ENCODE data around the gene LRCH3.
"Not testable (repeated sequence)": the region's sequence is repeated elsewhere in the genome, so short reads cannot be mapped to it uniquely, and the experiment has no call there.

LRCH3 gene

GRCh38 chr3:197906023-197906849 lies 115.2 kb downstream of the LRCH3 start:
- DNase-seq (ENCODE audit: low read depth, low spot score): peak; percentile 80
- ChIA-PET CTCF (interaction anchor here (0.6 to 5.3 kb wide), 24 partner anchors 7 to 174 kb away, joined by 3 to 143 read pairs (median 5); partner anchors contain the start of gene RPL35A), POLR2A (no interaction called here)
- no peak overlapping the region for H3K4me3 ChIP-seq (ENCODE audit: low read depth, low read length)
- peak; percentile 96 for TF ChIP-seq CTCF (IDR thresholded peaks at IDR 0.05; ENCODE audit: insufficient read depth, low read length, missing control alignments)

GRCh38 chr3:197906850-197907187 lies 115.8 kb downstream of the LRCH3 start:
- no peak overlapping the region for H3K4me3 ChIP-seq (ENCODE audit: low read depth, low read length)
- TF ChIP-seq CTCF (IDR thresholded peaks at IDR 0.05; ENCODE audit: insufficient read depth, low read length, missing control alignments): no peak
- no peak for DNase-seq (ENCODE audit: low read depth, low spot score)
- ChIA-PET CTCF (interaction anchor here (0.9 to 5.3 kb wide), 7 partner anchors 8 to 44 kb away, joined by 3 to 143 read pairs (median 5); partner anchors contain the start of gene RPL35A), POLR2A (no interaction called here)

DNA sequence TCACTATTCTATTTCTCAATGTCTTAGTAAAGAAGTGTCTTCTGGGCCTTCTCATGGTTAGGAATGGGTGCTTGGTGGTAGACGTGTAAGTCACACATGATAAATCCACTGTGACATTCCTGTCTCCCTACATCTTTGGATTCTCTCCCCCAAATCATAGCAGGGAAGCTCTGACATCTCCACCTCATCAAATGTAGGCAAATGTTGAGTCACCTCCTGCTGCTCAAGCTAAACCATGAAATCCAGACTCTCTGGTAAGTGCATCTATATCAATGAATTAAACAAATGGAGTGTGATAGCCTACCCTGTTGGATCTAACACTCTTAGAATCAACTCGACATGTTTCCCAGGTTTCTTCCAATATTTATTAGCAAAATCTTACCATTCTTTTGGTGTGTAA lies 116.1 kb downstream of the LRCH3 start:
- no peak overlapping the region for H3K4me3 ChIP-seq (ENCODE audit: low read depth, low read length)
- ChIA-PET POLR2A (no interaction called here), CTCF (interaction anchor here (0.9 to 5.3 kb wide), 7 partner anchors 8 to 43 kb away, joined by 3 to 143 read pairs (median 5); partner anchors contain the start of gene RPL35A)
- no peak for TF ChIP-seq CTCF (IDR thresholded peaks at IDR 0.05; ENCODE audit: insufficient read depth, low read length, missing control alignments)
- no peak for DNase-seq (ENCODE audit: low read depth, low spot score)

DNA sequence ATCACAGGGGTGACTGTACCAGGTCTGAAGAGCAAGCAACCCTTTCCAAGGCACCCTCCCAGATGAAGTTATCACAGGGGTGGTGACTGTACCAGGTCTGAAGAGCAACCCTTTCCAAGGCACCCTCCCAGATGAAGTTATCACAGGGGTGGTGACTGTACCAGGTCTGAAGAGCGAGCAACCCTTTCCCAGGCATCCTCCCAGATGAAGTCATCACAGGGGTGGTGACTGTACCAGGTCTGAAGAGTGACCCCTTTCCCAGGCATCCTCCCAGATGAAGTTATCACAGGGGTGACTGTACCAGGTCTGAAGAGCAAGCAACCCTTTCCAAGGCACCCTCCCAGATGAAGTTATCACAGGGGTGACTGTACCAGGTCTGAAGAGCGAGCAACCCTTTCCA lies 117.5 kb downstream of the LRCH3 start:
- DNase-seq (ENCODE audit: low read depth, low spot score); H3K4me3 ChIP-seq (ENCODE audit: low read depth, low read length); POLR2A ChIA-PET: not testable (repeated sequence)
- CTCF ChIA-PET: interaction anchor here (2.5 kb wide), 1 partner anchor 35 kb away, joined by 12 read pairs; no protein-coding TSS in a partner anchor

DNA sequence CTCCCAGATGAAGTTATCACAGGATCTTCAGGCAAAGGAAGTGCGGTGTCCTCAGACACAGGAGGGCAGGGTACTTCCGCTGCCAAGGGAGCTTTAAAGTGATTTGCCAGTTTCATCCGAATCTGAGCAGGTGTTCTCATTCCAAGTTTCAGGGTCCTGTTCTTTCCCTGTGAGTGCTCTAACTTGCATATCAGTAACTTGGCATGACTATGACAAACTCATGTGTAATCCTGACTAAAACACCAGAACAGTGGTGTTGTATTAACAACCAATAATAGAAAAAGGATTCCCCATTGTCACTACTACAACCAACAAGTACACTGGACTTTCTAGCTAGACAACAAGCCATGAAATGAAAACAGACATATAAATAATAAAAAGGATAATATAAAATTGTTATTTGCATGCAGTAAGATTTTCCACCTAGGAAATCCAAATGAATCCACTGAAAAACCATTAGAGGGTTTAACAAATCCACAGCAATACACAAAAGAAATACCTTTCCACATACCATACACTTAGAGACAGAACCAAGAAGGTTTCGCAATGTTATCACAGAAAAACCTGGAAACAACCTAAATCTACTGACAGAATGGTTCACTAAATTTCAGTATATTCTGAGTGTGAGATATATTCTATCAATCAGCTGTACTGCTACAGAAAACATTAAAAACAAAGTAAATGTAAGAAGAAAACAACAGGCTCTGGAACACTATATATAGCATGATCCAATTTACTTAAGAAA lies 118.1 kb downstream of the LRCH3 start:
- TF ChIP-seq CTCF (IDR thresholded peaks at IDR 0.05; ENCODE audit: insufficient read depth, low read length, missing control alignments): no peak
- H3K4me3 ChIP-seq (ENCODE audit: low read depth, low read length): no peak overlapping the region
- ChIA-PET CTCF (interaction anchor here (1.6 to 2.5 kb wide), 3 partner anchors 33 to 36 kb away, joined by 4 to 12 read pairs (median 5); no protein-coding TSS in a partner anchor), POLR2A (no interaction called here)
- no peak for DNase-seq (ENCODE audit: low read depth, low spot score)

GRCh38 chr3:197912741-197913476 lies 121.9 kb downstream of the LRCH3 start:
- ChIA-PET POLR2A (no interaction called here), CTCF (interaction anchor here (0.9 to 2.3 kb wide), 3 partner anchors 10 to 30 kb away, joined by 3 to 13 read pairs (median 3); no protein-coding TSS in a partner anchor)
- TF ChIP-seq CTCF (IDR thresholded peaks at IDR 0.05; ENCODE audit: insufficient read depth, low read length, missing control alignments): no peak
- DNase-seq (ENCODE audit: low read depth, low spot score): no peak
- H3K4me3 ChIP-seq (ENCODE audit: low read depth, low read length): no peak overlapping the region

Measured in AG04449 (cell line).